ENCODE data around the gene ATXN7L2. TPM values are rescaled to one million over a fixed set of nuclear protein-coding genes. Genes with fewer than 3 reads are reported as not detected.

ATXN7L2 gene
- total RNA-seq, 2 experiments from 2014 or later = 10.4 to 11.1 TPM

DNA sequence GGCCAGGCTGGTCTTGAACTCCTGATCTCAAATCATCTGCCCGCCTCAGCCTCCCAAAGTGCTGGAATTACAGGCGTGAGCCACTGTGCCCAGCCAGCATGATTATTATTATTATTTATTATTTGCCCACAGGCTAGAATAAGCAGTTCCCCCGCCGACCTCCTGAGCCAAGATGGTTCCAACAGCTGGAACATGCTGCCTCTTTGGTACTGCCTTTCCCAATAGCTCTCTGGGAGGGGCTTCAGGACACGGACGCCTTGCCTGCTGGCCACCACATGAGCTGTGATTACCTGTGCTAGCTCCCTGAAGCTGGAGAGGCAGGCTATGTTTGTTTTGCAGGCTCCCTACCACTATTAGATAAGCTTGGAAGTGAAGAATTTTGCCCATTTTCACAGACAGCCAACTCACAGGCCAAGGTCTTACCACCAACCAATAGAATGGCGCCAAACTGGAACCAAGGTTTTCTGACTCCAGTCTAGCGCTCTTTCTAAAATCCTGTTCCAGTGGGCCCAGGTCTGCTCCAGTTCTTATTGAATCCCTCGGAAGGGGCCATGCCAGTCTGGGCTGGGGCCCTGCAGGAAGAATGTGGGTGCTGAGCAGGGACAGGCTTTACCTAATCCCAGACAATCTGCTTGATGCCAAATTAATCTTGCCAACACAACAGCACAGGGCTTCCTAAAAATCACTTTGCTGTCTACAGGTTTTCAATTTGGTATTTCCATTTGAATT, 53.9 kb downstream of the ATXN7L2 start:
- Mint-ChIP-seq H3K27ac (no peak overlapping the region), H3K4me3 (no peak overlapping the region), H3K9me3 (ENCODE audit: low read depth) (no peaks in the 10 kb centered on the region), H3K4me1 (peaks cover 4% of the 10 kb centered on the region), H3K27me3 (peaks cover 5% of the 10 kb centered on the region), H3K36me3 (no peaks in the 10 kb centered on the region)
- CTCF ChIA-PET = interaction anchor here (0.9 to 46.0 kb wide), 7 partner anchors 7 to 447 kb away, joined by 3 to 1550 read pairs (median 5); partner anchors contain the start of genes AHCYL1, AMIGO1, ATXN7L2 and CYB561D1
- ATAC-seq = no peak
- DNase-seq = no peak

DNA sequence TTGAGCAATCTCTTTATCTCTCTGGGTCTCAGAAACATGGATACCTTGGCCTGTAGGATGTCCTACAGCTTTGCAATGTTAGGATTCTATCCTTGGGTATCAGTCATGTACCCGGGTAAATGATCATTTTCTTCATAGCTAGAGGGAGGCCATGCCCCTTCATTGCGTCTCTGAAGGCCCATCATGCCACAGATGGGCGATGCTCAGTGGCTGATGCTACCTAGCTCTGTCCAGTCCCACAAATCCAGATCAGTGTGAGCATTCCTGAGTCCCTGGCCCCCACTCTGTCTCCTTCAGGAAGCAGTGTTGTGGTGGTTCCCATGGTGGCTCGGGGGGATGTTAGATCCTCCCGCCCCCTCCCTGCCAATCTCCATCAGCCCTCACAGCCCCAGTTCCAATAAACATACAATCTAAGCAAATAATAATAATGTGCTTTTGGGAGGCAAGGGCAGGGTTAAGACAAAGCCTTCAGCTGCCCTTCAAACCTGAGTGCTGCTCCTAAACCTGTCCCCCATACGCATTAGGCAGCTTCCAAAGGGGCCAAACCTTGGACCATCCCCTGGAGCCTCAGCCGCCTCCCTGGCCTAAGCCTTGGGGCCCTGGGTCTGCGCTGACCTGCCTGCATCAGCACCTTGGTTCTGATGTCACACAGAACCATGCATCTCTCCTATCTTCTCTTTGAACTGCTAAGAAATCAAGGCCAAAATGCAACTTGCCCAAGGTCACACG, 55.3 kb downstream of the ATXN7L2 start:
- no peak for DNase-seq
- Mint-ChIP-seq H3K4me3 (no peak overlapping the region), H3K27ac (no peak overlapping the region), H3K36me3 (no peaks in the 10 kb centered on the region), H3K4me1 (no peaks in the 10 kb centered on the region), H3K9me3 (ENCODE audit: low read depth) (no peaks in the 10 kb centered on the region), H3K27me3 (peaks cover 5% of the 10 kb centered on the region)
- ATAC-seq = no peak
- CTCF ChIA-PET = interaction anchor here (0.9 to 46.0 kb wide), 5 partner anchors 6 to 446 kb away, joined by 3 to 1550 read pairs (median 5); partner anchors contain the start of genes AHCYL1, AMIGO1, ATXN7L2 and CYB561D1

- DNase-seq (no peak), ATAC-seq (no peak)
- Mint-ChIP-seq H3K27me3 (peaks cover 5% of the 10 kb centered on the region), H3K4me1 (no peaks in the 10 kb centered on the region), H3K9me3 (ENCODE audit: low read depth) (no peaks in the 10 kb centered on the region), H3K36me3 (no peaks in the 10 kb centered on the region), H3K27ac (no peak within 1 kb of the TSS), H3K4me3 (no peak within 1 kb of the TSS)
- CTCF ChIA-PET = interaction anchor here (3.2 to 46.0 kb wide), 2 partner anchors 7 to 41 kb away, joined by 28 to 1550 read pairs; partner anchors contain the start of genes AMIGO1, ATXN7L2 and CYB561D1
Observed at GRCh38 chr1:109539676-109540075, 56.0 kb downstream of the ATXN7L2 start, which contains the start of gene GPR61. GPR61 (plus strand) TSS chr1:109539872; CDS start chr1:109543023, 3,151 bp downstream.

DNA sequence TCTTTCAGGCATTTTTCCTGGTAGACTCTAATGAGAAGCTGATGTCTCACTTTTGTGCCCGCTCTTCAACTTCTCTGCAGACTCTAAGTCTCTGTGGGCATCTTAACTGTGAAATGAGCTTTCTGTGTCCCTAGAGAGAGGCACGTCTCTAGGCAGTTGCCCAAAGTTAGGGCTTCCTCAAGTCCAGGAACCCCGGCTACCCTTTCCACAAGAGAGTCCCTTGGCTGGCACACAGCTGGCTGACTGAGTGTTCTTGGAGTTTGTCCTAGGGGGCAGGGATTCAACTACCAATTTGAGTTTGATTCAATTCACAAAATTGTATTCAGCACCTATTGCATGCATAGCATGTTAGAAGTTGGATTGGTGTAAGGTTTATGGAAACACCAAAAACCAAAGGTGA, 57.4 kb downstream of the ATXN7L2 start:
- no peaks in the 10 kb centered on the region for H3K9me3 Mint-ChIP-seq (ENCODE audit: low read depth)
- no peak for DNase-seq
- H3K4me1 Mint-ChIP-seq = no peaks in the 10 kb centered on the region
- H3K27ac Mint-ChIP-seq = no peak overlapping the region
- peaks cover 5% of the 10 kb centered on the region for H3K27me3 Mint-ChIP-seq
- ATAC-seq = no peak
- CTCF ChIA-PET = interaction anchor here (0.9 to 46.0 kb wide), 7 partner anchors 8 to 444 kb away, joined by 3 to 1550 read pairs (median 6); partner anchors contain the start of genes AHCYL1, AMIGO1, ATXN7L2 and CYB561D1
- H3K36me3 Mint-ChIP-seq = no peaks in the 10 kb centered on the region
- H3K4me3 Mint-ChIP-seq = no peak overlapping the region

Other genes with a start within 250 kb of the ATXN7L2 start
- 1 to 10 TPM; 3.3 to 4.0 TPM for gene CELSR2, start 234.4 kb upstream of the ATXN7L2 start, total RNA-seq
- 10 to 100 TPM; 19.6 to 36.1 TPM for gene PSRC1, start 200.8 kb upstream of the ATXN7L2 start, total RNA-seq
- not detected for gene MYBPHL, start 176.9 kb upstream of the ATXN7L2 start, total RNA-seq
- gene SORT1, start 86.0 kb upstream of the ATXN7L2 start, total RNA-seq = 1 to 10 TPM; 5.3 to 8.5 TPM
- gene PSMA5, start 57.5 kb upstream of the ATXN7L2 start, total RNA-seq = 100 to 1,000 TPM; 178 to 211 TPM
- gene SYPL2, start 17.4 kb upstream of the ATXN7L2 start, total RNA-seq = not detected
- 10 to 100 TPM; 11.0 to 15.0 TPM for gene CYB561D1, start 10.2 kb downstream of the ATXN7L2 start, total RNA-seq
- gene AMIGO1, start 25.8 kb downstream of the ATXN7L2 start, total RNA-seq = under 1 TPM; 0.20 to 0.26 TPM
- gene GPR61, start 56.0 kb downstream of the ATXN7L2 start, total RNA-seq = under 1 TPM in 1 of 2 experiments, not detected in 1; 0.16 TPM
- 1 to 10 TPM; 7.5 to 8.3 TPM for gene GNAI3, start 64.7 kb downstream of the ATXN7L2 start, total RNA-seq
- gene GNAT2, start 135.7 kb downstream of the ATXN7L2 start, total RNA-seq = not detected
- gene AMPD2, start 135.9 kb downstream of the ATXN7L2 start, total RNA-seq = 100 to 1,000 TPM in 1 of 2 experiments, 10 to 100 TPM in 1; 90.4 to 113 TPM
- 1 to 10 TPM; 5.7 to 6.7 TPM for gene GSTM4, start 172.2 kb downstream of the ATXN7L2 start, total RNA-seq
- gene GSTM2, start 184.2 kb downstream of the ATXN7L2 start, total RNA-seq = 10 to 100 TPM in 1 of 2 experiments, 1 to 10 TPM in 1; 8.0 to 17.8 TPM
- gene GSTM1, start 203.9 kb downstream of the ATXN7L2 start, total RNA-seq = not detected
- not detected for gene GSTM5, start 228.3 kb downstream of the ATXN7L2 start, total RNA-seq

Measured in activated CD8-positive, alpha-beta memory T cell treated with anti-CD3 and anti-CD28 coated beads, Interleukin-2, amount 10 ng/mL, durations not matched to agents 7 days and 5 days (primary cell).